Right lung (tissue), 5 donors: ENCODE data around the gene DNAI2. TPM values are rescaled to one million over a fixed set of nuclear protein-coding genes. Genes with fewer than 3 reads are reported as not detected.
"Not testable (repeated sequence)": the region's sequence is repeated elsewhere in the genome, so short reads cannot be mapped to it uniquely, and the experiment has no call there.

Experiments
- DNase-seq, 2 donors: peaks; one replicate each; pipeline ENCODE4 v3.0.0-alpha.2; 2013
- polyA plus RNA-seq, 5 donors: library from polyadenylated mRNA; unstranded; fragments of 120-200 nt; gene quantifications; one replicate each; pipeline versions ENCODE4 v1.2.1 to v1.2.3, GENCODE V29; 2013; ENCODE audit warnings: inconsistent platforms in 1 of 5, low replicate concordance in 1 of 5; ENCODE audit not compliant: insufficient read length in 5 of 5, insufficient read depth in 1 of 5

The DNAI2 gene
- polyA plus RNA-seq, 5 donors: 0.64 to 5.6 (median 3.5) TPM

GRCh38 chr17:74244548-74244947, 29.5 kb upstream of the DNAI2 start:
- no peak for DNase-seq

GRCh38 chr17:74245145-74245831, 28.7 kb upstream of the DNAI2 start:
- DNase-seq: no peak

GRCh38 chr17:74245871-74246270, 28.2 kb upstream of the DNAI2 start:
- DNase-seq: no peak

GRCh38 chr17:74249590-74250270, 24.3 kb upstream of the DNAI2 start:
- DNase-seq: no peak

GRCh38 chr17:74250324-74250995, 23.6 kb upstream of the DNAI2 start:
- DNase-seq: no peak

- DNase-seq: no peak
Measured at GRCh38 chr17:74251051-74251450, 23.0 kb upstream of the DNAI2 start.

GRCh38 chr17:74251569-74251968, 22.5 kb upstream of the DNAI2 start:
- no peak for DNase-seq

- DNase-seq: no peak
Measured at GRCh38 chr17:74252211-74252610, 21.8 kb upstream of the DNAI2 start.

GRCh38 chr17:74253036-74253435, 21.0 kb upstream of the DNAI2 start:
- no peak for DNase-seq

GRCh38 chr17:74257311-74257710, 16.7 kb upstream of the DNAI2 start:
- DNase-seq: no peak

- no peak for DNase-seq
Measured at GRCh38 chr17:74259667-74260524, 14.1 kb upstream of the DNAI2 start.

- no peak for DNase-seq
Measured at GRCh38 chr17:74260525-74260850, 13.5 kb upstream of the DNAI2 start.

- no peak for DNase-seq
Measured at GRCh38 chr17:74262601-74263000, 11.4 kb upstream of the DNAI2 start.

- DNase-seq: not testable (repeated sequence)
Measured at GRCh38 chr17:74267054-74267453, 7.0 kb upstream of the DNAI2 start.

GRCh38 chr17:74267579-74267978, 6.5 kb upstream of the DNAI2 start:
- DNase-seq: no peak

- DNase-seq: no peak
Measured at GRCh38 chr17:74267987-74268499, 6.0 kb upstream of the DNAI2 start.

GRCh38 chr17:74268558-74268957, 5.5 kb upstream of the DNAI2 start:
- no peak for DNase-seq

- no peak for DNase-seq
Measured at GRCh38 chr17:74270333-74270732, 3.7 kb upstream of the DNAI2 start.

- DNase-seq: no peak
Measured at GRCh38 chr17:74271281-74271680, 2.8 kb upstream of the DNAI2 start.

GRCh38 chr17:74271901-74272561, 2.0 kb upstream of the DNAI2 start:
- DNase-seq: no peak

- peak in 1 of 2 donors; percentile 35 for DNase-seq
Measured at GRCh38 chr17:74272731-74273201, 1.3 kb upstream of the DNAI2 start.
